ENCODE data around the gene ZBTB12.

ZBTB12 gene

DNA sequence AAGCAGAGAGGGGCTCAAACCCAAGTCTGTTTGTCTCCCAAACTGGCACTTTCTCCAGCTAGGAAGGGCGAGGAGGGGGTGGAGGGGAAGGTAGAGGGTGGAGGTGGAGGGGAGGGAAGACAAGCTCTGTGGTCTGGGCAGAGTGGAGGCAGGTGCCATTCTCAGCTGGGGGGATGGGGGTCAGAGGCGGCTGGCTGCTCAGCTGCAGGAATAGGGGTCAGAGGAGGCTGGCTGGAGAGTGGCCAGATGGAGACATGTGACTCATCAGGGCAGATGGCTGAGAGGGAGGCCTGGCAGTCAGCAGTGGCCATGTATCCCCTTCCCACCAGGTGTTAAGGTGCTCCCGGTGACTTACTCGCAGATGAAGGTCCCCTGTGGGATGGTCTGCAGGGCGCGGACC is 19.5 kb downstream of the ZBTB12 start:
- peaks cover 67% of the 10 kb centered on the region for H3K36me3 Mint-ChIP-seq (ENCODE audit: low read depth)
- peaks cover 21% of the 10 kb centered on the region for H3K4me1 Mint-ChIP-seq
- TF ChIP-seq CTCF (IDR thresholded peaks at IDR 0.05) = no peak
- no peaks in the 10 kb centered on the region for H3K27me3 Mint-ChIP-seq (ENCODE audit: low read depth, poor library complexity)
- no peak for DNase-seq
- H3K27ac Mint-ChIP-seq = no peak overlapping the region
- no peaks in the 10 kb centered on the region for H3K9me3 Mint-ChIP-seq
- H3K4me3 Mint-ChIP-seq = no peak overlapping the region

DNA sequence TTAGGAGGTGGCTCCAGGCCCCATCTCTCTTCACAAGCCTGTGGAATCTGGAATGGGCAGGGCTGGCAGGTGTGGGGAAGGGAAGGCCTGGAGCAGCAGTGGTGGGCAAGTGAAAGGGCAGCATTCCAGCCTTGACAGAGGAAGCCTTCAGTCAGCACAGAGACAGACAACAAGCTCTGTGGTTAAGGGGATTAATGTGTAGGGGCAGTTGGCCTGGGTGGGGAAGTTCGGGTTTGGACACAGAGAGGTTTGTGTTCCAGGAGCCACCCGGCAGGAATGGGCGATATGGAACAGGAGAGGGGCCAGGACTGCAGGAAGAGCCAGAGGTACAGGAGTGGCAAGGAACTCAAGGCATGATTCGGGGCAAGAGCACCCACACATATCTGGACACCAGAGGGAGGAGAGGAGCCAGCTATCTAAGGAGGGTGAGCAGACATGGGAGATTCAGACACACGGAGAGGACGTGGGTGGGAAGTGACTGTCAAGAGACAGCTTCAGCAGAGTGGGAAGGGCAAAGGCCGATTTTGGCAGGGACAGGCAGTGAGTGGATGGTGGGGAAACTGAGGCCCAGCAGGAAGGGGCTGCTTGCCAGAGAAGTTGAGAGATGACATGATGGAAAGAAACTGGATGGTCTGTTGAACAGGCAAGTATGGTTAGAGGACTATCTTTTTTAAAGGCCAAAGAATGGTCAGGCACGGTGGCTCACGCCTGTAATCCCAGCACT is 20.6 kb downstream of the ZBTB12 start:
- H3K27ac Mint-ChIP-seq = peak overlapping the region; percentile 70
- DNase-seq = no peak
- no peaks in the 10 kb centered on the region for H3K27me3 Mint-ChIP-seq (ENCODE audit: low read depth, poor library complexity)
- H3K4me1 Mint-ChIP-seq = peaks cover 25% of the 10 kb centered on the region
- no peak overlapping the region for H3K4me3 Mint-ChIP-seq
- no peaks in the 10 kb centered on the region for H3K9me3 Mint-ChIP-seq
- peaks cover 58% of the 10 kb centered on the region for H3K36me3 Mint-ChIP-seq (ENCODE audit: low read depth)
- no peak for TF ChIP-seq CTCF (IDR thresholded peaks at IDR 0.05)

DNA sequence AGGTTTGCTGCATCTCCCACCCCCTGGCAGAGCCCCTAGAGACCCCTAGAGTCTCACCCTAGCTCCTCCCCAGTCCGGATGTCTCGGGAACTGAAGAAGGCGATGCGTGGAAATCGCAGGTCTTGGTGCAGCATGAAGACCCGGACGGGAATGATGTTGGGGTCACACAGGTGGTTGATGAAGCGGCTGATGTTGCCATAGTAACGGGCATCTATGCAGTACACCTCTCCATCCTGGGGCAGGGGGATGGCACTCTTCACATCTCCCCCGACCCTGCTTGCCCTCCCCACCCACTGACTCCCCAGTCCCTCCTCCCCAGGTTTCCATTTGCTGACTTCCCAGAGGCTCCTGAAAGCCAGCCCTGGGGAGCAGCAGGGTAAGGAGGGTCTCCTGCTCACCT is 21.3 kb downstream of the ZBTB12 start:
- Mint-ChIP-seq H3K4me3 (no peak overlapping the region), H3K9me3 (no peaks in the 10 kb centered on the region), H3K36me3 (ENCODE audit: low read depth) (peaks cover 51% of the 10 kb centered on the region), H3K27ac (no peak overlapping the region), H3K4me1 (peaks cover 29% of the 10 kb centered on the region), H3K27me3 (ENCODE audit: low read depth, poor library complexity) (peaks cover 4% of the 10 kb centered on the region)
- no peak for TF ChIP-seq CTCF (IDR thresholded peaks at IDR 0.05)
- no peak for DNase-seq

GRCh38 chr6:31879901-31880300 is 22.0 kb downstream of the ZBTB12 start:
- no peak for TF ChIP-seq CTCF (IDR thresholded peaks at IDR 0.05)
- no peaks in the 10 kb centered on the region for H3K9me3 Mint-ChIP-seq
- peaks cover 31% of the 10 kb centered on the region for H3K4me1 Mint-ChIP-seq
- DNase-seq = no peak
- no peak overlapping the region for H3K4me3 Mint-ChIP-seq
- H3K27me3 Mint-ChIP-seq (ENCODE audit: low read depth, poor library complexity) = peaks cover 4% of the 10 kb centered on the region
- peaks cover 44% of the 10 kb centered on the region for H3K36me3 Mint-ChIP-seq (ENCODE audit: low read depth)
- H3K27ac Mint-ChIP-seq = no peak overlapping the region

DNA sequence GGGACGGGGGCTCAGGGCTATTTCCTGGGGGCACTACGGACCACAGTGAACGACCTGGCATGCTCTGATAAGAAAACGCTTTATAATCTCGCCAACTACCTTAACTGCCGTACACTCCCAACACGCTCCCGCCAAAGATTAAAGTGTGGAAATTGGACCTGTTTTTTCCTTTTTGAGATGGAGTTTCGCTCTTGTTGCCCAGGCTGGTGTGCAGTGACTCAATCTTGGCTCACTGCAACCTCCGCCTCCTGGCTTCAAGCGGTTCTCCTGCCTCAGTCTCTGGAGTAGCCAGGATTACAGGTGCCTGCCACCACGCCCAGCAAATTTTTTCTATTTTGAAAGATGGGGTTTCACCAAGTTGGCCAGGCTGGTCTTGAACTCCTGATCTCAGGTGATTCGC is 22.7 kb downstream of the ZBTB12 start:
- peaks cover 43% of the 10 kb centered on the region for H3K36me3 Mint-ChIP-seq (ENCODE audit: low read depth)
- H3K4me3 Mint-ChIP-seq = no peak overlapping the region
- H3K9me3 Mint-ChIP-seq = no peaks in the 10 kb centered on the region
- peaks cover 31% of the 10 kb centered on the region for H3K4me1 Mint-ChIP-seq
- no peak overlapping the region for H3K27ac Mint-ChIP-seq
- no peak for DNase-seq
- no peak for TF ChIP-seq CTCF (IDR thresholded peaks at IDR 0.05)
- H3K27me3 Mint-ChIP-seq (ENCODE audit: low read depth, poor library complexity) = peaks cover 4% of the 10 kb centered on the region

DNA sequence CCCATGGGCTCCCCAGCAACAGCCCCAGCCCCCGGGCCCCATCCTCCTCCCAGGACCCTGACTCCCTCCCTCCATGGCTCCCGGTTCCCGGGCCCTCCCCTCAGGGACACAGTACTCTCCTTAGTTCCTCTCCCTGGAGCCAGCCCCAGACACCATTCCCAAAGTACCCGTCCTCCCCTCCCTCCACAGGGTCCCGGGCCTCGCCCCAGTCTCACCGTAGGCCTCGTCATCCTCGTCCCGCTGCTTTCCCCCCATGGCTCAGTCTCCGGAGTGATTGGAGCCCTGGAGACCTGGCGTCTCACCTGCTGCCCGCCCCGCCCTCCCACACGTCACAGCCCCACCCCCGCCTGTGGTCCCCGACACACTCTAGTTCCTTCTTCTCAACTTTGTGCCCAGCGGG is 23.2 kb downstream of the ZBTB12 start, which contains the start of gene SLC44A4:
Gene SLC44A4 (minus strand): TSS at position 272 of the 400 bp plus-strand sequence. CDS start 17 bp downstream, at position 255.
- H3K4me3 Mint-ChIP-seq = no peak within 1 kb of the TSS
- DNase-seq = no peak
- H3K27ac Mint-ChIP-seq = peak within 1 kb of the TSS; percentile 85

More for the DNA sequence above, 23.2 kb downstream of the ZBTB12 start, which contains the start of gene SLC44A4:
- no peaks in the 10 kb centered on the region for H3K9me3 Mint-ChIP-seq
- H3K4me1 Mint-ChIP-seq = peaks cover 31% of the 10 kb centered on the region
- peaks cover 4% of the 10 kb centered on the region for H3K27me3 Mint-ChIP-seq (ENCODE audit: low read depth, poor library complexity)
- H3K36me3 Mint-ChIP-seq (ENCODE audit: low read depth) = peaks cover 43% of the 10 kb centered on the region
- TF ChIP-seq CTCF (IDR thresholded peaks at IDR 0.05) = no peak
